DMS53 treated with DMSO at 0.1 percent for 48 hours (cell line): ENCODE results near the gene MACROD2.

ENCODE experiments used
- DNase-seq: peaks from one replicate; lab custom pipeline; 2025; ENCODE audit not compliant: unreplicated experiment; lab: John Stamatoyannopoulos, UW

Gene MACROD2

DNA sequence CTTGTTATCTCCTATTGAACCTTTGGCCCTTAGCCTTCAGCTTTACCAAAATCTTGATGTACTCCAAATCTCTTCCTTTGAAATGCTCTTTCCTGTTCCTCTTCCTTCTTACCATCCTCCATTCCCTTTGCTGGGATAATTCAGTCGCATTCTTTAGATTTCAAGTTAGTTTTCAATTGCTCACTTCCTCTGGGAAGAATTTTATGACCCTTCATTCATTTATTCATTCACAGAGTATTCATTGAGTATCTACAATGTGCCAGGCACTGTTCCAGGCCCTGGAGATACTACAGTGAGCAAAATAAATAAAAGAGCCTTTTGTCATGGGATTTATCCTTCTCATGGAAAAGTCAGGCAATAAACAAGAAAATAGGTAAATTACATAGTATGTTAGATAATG, 890.3 kb downstream of the MACROD2 start:
- no peak for DNase-seq

- DNase-seq = no peak
Measured at GRCh38 chr20:14888134-14888533, 892.8 kb downstream of the MACROD2 start.

GRCh38 chr20:14889496-14890255, 894.4 kb downstream of the MACROD2 start:
- DNase-seq = no peak

GRCh38 chr20:14890713-14891112, 895.4 kb downstream of the MACROD2 start:
- no peak for DNase-seq

DNA sequence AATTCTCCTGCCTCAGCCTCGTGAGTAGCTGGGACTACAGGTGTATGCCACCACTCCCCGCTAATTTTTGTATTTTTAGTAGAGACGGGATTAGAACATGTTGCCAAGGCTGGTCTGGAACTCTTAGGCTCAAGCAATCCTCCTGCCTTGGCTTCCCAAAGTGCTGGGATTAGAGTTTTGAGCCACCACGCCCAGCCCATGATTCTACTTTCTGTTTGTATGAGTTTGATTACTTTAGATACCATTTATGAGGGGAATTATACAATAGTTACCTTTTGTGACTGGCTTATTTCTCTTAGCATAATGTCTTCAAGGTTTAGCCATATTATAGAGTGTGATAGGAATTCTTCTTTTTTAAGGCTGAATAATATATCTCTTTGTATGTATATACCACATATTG, 897.5 kb downstream of the MACROD2 start:
- DNase-seq = no peak

DNA sequence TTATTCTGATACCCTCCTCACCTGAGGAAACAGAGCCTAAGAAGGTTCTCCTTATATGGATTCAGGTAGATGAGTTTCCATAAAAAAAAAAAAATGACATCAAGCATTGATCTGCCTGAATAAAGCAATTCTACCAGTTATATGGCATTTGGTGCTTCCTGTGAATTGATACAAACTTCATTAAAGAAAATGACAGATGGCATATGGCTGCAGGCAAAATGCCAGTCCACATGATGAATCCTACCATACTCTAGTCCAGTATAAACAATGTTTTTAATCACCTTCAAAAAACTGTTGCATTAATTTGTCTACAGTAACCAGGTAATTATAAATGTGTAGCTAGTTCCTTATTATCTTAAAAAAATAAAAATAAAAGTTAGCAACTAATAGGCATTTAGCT, 901.3 kb downstream of the MACROD2 start:
- no peak for DNase-seq

DNA sequence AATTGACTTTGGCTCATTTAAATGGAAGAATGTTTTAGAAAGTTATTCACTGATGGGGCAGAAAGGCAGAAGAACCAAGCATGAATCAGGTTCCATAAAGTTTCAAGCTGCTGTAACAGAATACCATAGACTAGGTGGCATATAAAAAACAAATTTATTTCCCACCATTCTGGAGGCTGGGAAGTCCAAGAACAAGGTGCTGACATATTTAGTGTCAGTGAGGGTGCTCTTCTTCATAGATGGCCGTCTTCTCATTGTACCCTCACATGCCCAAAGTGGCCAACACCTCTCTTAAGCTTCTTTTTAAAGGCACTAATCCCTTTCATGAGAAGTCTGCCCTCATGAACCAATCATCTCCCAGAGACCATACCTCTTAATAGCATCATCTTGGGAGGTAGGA, 902.3 kb downstream of the MACROD2 start:
- DNase-seq = no peak

- DNase-seq = no peak
Measured at GRCh38 chr20:14902432-14903089, 907.2 kb downstream of the MACROD2 start.

GRCh38 chr20:14906908-14907434, 911.7 kb downstream of the MACROD2 start:
- no peak for DNase-seq

DNA sequence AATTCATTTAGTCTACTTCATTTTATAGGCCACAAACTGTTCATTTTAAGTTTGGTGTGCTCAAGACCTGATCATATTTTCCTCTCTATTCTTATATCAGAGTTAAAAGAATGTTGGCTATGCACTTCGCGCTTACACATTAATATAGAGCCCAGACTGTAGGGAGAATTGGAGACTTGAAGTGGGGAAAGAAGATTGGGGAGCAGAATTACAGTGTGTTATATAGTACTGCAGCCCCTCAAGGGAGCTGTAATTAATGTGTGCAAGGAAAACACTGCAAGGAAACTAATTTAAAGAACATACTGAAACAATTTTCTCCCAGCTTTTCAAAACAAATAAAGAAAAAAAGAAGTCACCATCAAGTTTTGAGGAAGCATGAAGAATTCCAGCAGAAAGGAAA, 914.8 kb downstream of the MACROD2 start:
- DNase-seq = no peak

- no peak for DNase-seq
Measured at GRCh38 chr20:14913896-14914620, 918.7 kb downstream of the MACROD2 start.

- no peak for DNase-seq
Measured at GRCh38 chr20:14914633-14915032, 919.3 kb downstream of the MACROD2 start.

DNA sequence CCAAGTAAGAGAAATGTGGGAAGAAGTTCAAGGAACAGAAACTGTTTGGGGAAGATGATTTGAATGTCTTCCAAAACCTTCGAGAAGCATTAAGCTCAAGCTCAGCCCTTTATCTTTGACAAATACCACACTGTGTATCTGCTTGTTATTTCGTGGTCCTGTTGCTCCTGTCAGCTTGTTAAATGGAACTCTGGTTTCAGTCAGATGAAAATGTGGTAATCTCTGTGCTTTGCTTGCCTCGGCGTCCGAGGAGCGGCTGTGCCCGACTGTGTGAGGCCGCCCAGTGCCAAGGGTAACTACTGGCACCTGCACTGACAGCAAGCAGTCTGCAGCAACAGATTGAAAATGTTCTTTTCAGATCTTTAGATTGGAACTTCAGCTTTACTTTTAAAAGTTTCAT, 920.0 kb downstream of the MACROD2 start:
- DNase-seq = no peak

- no peak for DNase-seq
Measured at GRCh38 chr20:14916360-14916920, 921.1 kb downstream of the MACROD2 start.

DNA sequence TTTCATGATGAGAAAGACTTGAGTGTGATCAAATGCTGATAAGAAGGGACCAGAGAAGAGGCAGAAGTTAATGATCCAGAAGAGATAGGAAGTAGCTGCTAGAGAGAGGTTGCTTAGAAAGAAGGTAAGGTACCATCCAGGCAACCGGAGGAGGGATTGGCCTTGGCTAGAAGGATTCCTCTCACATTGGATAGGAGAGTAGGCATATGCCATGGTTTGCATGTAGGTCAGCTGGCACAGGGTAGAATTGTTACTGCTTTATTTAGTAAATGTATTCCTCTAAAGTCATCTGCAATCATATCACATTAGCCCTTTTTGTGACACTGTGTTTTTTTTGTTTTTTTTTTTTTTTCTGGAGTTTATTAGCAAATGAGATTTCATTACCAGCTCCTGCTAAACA, 923.0 kb downstream of the MACROD2 start:
- DNase-seq = no peak

DNA sequence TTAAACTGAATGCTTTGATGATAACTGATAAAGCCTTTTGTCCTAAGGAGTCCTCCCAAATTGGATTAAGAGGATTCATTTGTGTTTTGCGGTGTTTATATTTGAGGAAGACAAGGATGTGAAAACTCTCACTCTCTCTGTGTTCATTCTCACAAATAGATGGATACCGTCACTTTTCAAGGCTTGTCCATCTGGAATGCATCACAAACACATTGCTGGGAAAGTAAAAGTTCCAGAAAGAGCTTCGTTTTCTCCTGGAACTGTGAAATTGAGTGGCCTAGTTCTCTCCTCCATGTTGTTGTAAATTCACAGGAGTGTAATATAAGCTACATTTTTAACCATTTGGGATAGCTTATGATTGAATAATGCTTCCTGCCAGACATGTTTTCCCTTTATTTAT, 923.7 kb downstream of the MACROD2 start:
- DNase-seq = no peak

- peak; percentile 78 for DNase-seq
Measured at GRCh38 chr20:14919501-14920081, 924.3 kb downstream of the MACROD2 start.

DNA sequence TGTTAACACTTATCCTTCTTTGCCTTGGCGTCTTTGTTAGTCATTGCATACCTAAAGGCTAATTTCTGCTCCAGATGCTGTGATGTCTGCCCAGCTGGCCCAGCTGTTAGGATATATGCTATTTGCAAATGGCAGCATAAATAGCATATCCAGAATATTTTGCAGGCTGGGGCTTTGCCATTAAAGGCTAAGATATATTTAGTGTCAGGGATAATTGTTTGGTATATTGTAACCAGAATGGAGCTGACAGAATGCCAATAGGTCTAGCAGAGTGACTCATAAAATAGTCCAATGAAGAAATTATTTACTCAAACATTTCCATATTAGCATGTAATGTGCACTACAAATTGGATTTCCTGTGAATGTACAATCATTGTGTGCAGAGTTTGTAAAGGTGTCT, 926.2 kb downstream of the MACROD2 start:
- no peak for DNase-seq

DNA sequence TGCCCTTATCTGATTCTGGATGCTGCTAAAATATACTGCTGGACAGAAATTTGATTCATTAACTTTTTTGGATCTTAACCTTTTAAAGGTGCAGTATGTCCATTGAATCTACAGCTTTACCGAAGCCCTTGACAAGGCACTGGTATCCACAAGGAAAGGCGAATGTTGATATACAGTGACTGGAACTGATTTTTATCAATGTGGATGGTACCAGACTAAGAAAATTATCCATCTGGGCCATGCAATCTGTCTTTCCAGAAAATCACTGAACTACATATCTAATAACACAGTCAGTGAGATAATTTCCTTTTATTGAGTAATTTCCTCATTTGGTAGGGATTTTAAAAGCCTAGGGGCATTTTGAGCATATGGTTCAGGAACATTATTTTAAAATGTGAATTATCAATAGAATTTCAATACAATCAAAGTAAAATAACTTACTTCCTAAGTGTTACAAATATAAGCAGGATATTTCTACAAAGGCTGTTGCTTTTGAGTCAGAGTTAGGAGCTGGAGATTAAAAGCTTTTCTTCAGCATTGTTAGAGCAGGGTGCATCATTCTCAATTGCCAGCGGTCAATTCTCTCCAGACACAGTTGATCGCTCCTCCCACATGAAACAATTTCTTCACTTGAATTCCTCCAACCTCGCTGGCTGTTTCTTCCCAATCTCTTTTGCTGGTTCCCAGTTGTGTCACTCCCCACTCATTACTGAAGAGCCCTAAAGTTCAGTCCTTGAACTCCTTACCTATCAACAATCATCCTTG, 927.4 kb downstream of the MACROD2 start:
- DNase-seq = no peak

DNA sequence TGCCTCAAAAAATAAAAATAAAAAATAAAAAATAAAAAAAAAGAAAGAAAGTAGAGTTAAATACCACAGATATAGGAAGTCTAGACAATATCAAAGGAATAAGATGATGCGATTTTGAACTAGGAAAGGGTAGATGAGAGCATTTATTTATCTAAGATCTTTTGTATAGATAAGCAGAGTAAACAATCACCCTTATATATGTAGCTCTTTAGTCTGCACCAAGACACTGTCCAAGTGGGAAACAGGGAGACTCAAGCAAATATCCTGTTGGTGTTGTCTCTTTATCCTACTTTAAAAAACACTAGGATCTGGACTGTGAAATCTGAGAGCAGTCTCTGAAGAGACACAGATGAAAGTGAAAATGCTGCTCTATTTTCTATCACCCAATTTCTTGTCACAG, 929.1 kb downstream of the MACROD2 start:
- DNase-seq = peak; percentile 72
